Fibroblast of lung (primary cell): Measurements from ENCODE around the gene ENTHD1.

Experiments used
- EZH2 ChIP-seq: IDR thresholded peaks from 2 replicates; pipeline ENCODE4 v1.5.1; 2012; ENCODE audit warnings: low read length, control low read depth, mild to moderate bottlenecking; ENCODE audit errors: missing control alignments
- TF ChIP-seq, protein P1 (sequence below), 2 donors: IDR thresholded peaks in 1 of 2; conservative IDR thresholded peaks in 1 of 2; 1 replicate in 1 of 2; 2 replicates in 1 of 2; pipeline ENCODE4 v1.5.1; 2011 to 2012; ENCODE audit warnings: low read length in 2 of 2, control low read depth in 1 of 2, inconsistent platforms in 1 of 2, low read depth in 1 of 2, mild to moderate bottlenecking in 1 of 2

DNA sequence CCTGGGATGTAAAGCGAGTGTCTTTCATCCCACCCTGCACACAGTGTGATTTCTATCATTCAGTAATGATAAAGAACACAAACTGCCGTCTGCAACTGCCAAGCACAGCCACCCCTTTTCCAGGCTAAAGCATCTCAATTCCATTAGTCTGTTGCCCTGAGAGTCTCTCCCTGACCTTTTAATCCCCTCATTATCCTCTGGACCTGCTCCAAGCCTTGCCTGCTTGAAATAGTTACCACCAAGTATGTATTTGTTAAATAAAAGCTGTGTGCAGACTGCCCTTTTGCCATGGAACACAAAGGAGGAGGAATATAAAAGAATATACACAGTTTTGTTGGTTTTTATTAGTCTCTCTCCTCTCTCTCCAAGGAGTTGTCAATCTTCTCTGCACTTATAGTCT lies 20.3 kb upstream of the ENTHD1 start:
- TF ChIP-seq, protein P1, sequence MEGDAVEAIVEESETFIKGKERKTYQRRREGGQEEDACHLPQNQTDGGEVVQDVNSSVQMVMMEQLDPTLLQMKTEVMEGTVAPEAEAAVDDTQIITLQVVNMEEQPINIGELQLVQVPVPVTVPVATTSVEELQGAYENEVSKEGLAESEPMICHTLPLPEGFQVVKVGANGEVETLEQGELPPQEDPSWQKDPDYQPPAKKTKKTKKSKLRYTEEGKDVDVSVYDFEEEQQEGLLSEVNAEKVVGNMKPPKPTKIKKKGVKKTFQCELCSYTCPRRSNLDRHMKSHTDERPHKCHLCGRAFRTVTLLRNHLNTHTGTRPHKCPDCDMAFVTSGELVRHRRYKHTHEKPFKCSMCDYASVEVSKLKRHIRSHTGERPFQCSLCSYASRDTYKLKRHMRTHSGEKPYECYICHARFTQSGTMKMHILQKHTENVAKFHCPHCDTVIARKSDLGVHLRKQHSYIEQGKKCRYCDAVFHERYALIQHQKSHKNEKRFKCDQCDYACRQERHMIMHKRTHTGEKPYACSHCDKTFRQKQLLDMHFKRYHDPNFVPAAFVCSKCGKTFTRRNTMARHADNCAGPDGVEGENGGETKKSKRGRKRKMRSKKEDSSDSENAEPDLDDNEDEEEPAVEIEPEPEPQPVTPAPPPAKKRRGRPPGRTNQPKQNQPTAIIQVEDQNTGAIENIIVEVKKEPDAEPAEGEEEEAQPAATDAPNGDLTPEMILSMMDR (conservative IDR thresholded peaks at IDR 0.05 in 1 of 2, IDR thresholded peaks at IDR 0.05 in 1 of 2; ENCODE audit: low read depth in 1 of 2, low read length in 2 of 2): no peak
- TF ChIP-seq EZH2: no peak
